Chondrocyte (in vitro differentiated cells): ENCODE results near the gene SPRED2. TPM values are rescaled to one million over a fixed set of nuclear protein-coding genes. Genes with fewer than 3 reads are reported as not detected.
A peak's percentile ranks its signal among the peaks of the same experiment; 100 is the strongest.

Experiments
- DNase-seq: peaks from one replicate; pipeline ENCODE4 v3.0.0; 2021; ENCODE audit warnings: mixed read lengths, low spot score
- H3K27ac Mint-ChIP-seq: one replicate; pipeline ENCODE4 v1.8.0; 2021; ENCODE audit warnings: mild to moderate bottlenecking, moderate library complexity, mixed read lengths; ENCODE audit not compliant: unreplicated experiment
- H3K27me3 Mint-ChIP-seq: 2 replicates; pipeline ENCODE4 v1.8.0; 2021; ENCODE audit warnings: low read depth, mixed read lengths
- H3K36me3 Mint-ChIP-seq: 2 replicates; pipeline ENCODE4 v1.8.0; 2021; ENCODE audit warnings: low read depth, mixed read lengths
- H3K4me1 Mint-ChIP-seq: 2 replicates; pipeline ENCODE4 v1.8.0; 2021; ENCODE audit warnings: low read depth, mild to moderate bottlenecking, mixed read lengths
- H3K4me3 Mint-ChIP-seq: one replicate; pipeline ENCODE4 v1.8.0; 2021; ENCODE audit warnings: mild to moderate bottlenecking, moderate library complexity, mixed read lengths; ENCODE audit not compliant: unreplicated experiment
- H3K9me3 Mint-ChIP-seq: 2 replicates; pipeline ENCODE4 v1.8.0; 2021; ENCODE audit warnings: low read depth, mixed read lengths
- CTCF ChIP-seq: fragments of 200-600 bp; sonication (generic); IDR thresholded peaks from 2 replicates; pipeline ENCODE4 v1.5.0; 2021; ENCODE audit warnings: antibody characterized with exemption, mild to moderate bottlenecking, moderate library complexity
- total RNA-seq: library from RNA; stranded (reverse); gene quantifications from 3 replicates; pipeline ENCODE4 v1.2.1, GENCODE V29; 2021

Gene SPRED2
- total RNA-seq, 1 donor from 2014 or later: 23.1 TPM

- Mint-ChIP-seq H3K4me1 (no peaks in the 10 kb centered on the region), H3K27me3 (no peaks in the 10 kb centered on the region), H3K27ac (no peak overlapping the region), H3K36me3 (no peaks in the 10 kb centered on the region), H3K9me3 (no peaks in the 10 kb centered on the region), H3K4me3 (no peak overlapping the region)
- TF ChIP-seq CTCF: no peak
- no peak for DNase-seq
Observed at GRCh38 chr2:65466551-65466950, 34.2 kb upstream of the SPRED2 start.

DNA sequence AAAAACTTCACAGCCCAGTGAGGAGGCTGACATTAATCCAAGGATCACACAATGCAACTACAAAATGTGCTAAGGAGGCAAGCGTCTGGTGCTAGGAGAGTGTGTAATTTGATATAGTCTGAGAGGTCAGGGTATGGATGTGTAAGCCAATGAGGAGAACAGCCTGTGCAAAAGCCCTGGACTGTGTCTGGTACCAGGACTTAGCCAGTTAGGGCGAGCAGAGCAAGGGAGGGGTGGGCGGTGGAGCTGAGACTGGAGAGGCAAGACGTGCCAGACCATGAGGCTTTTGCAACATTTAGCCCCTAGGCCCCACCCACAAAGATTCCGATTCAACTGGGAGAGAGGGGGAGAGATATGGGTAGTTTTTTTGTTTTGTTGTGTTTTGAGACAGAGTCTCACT is 33.5 kb upstream of the SPRED2 start:
- Mint-ChIP-seq H3K9me3 (no peaks in the 10 kb centered on the region), H3K4me3 (no peak overlapping the region), H3K27ac (no peak overlapping the region), H3K4me1 (no peaks in the 10 kb centered on the region), H3K36me3 (no peaks in the 10 kb centered on the region), H3K27me3 (no peaks in the 10 kb centered on the region)
- no peak for DNase-seq
- TF ChIP-seq CTCF: no peak

- no peak for TF ChIP-seq CTCF
- Mint-ChIP-seq H3K4me1 (no peaks in the 10 kb centered on the region), H3K9me3 (no peaks in the 10 kb centered on the region), H3K4me3 (no peak overlapping the region), H3K36me3 (no peaks in the 10 kb centered on the region), H3K27me3 (no peaks in the 10 kb centered on the region), H3K27ac (no peak overlapping the region)
- no peak for DNase-seq
Observed at GRCh38 chr2:65465124-65465523, 32.7 kb upstream of the SPRED2 start.

DNA sequence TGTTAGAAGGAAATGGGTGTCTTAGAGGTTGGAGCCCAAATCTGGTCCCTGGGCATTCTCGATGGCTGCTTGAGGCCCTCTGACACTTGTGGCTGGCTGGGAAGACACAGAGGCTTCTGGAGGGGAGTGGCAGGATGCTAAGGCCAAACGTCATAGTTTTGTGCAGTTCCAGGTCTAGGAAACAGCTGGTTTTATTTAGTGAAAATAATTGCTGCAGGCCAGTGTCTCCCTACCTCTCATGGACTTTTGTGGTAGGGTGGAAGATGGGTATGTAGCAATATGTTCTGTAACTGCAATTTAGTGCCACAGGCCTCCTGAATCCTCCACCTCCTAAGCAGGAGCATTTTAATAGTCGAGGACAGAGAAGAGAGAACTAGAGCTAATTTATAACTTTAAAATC is 32.2 kb upstream of the SPRED2 start:
- no peak for DNase-seq
- no peaks in the 10 kb centered on the region for H3K4me1 Mint-ChIP-seq
- no peak overlapping the region for H3K4me3 Mint-ChIP-seq
- no peak for TF ChIP-seq CTCF
- no peaks in the 10 kb centered on the region for H3K36me3 Mint-ChIP-seq
- no peaks in the 10 kb centered on the region for H3K27me3 Mint-ChIP-seq
- no peaks in the 10 kb centered on the region for H3K9me3 Mint-ChIP-seq
- H3K27ac Mint-ChIP-seq: no peak overlapping the region

- peak overlapping the region; percentile 15 for H3K27ac Mint-ChIP-seq
- no peaks in the 10 kb centered on the region for H3K27me3 Mint-ChIP-seq
- no peak for DNase-seq
- TF ChIP-seq CTCF: no peak
- H3K36me3 Mint-ChIP-seq: no peaks in the 10 kb centered on the region
- no peaks in the 10 kb centered on the region for H3K9me3 Mint-ChIP-seq
- H3K4me3 Mint-ChIP-seq: no peak overlapping the region
- H3K4me1 Mint-ChIP-seq: peaks cover 13% of the 10 kb centered on the region
Observed at GRCh38 chr2:65458999-65459398, 26.6 kb upstream of the SPRED2 start.
